Right atrium auricular region (tissue), 2 donors: ENCODE measurements around the gene FICD. TPM values are rescaled to one million over a fixed set of nuclear protein-coding genes. Genes with fewer than 3 reads are reported as not detected.

ENCODE experiments used
- DNase-seq: peaks from one replicate; pipeline ENCODE4 v3.0.0-alpha.2; 2019; ENCODE audit warnings: low spot score
- H3K27ac ChIP-seq, 2 donors: fragments of 200-600 bp; sonication (generic); 1 replicate in 1 of 2; 2 replicates in 1 of 2; pipeline ENCODE4 v1.5.1; 2016 to 2019
- H3K27me3 ChIP-seq, 2 donors: fragments of 200-600 bp; sonication (generic); one replicate each; pipeline versions ENCODE4 v1.5.1 to v1.6.0; 2017 to 2019
- H3K36me3 ChIP-seq: fragments of 200-600 bp; sonication (generic); one replicate; pipeline ENCODE4 v1.5.1; 2016
- H3K4me1 ChIP-seq, 2 donors: fragments of 200-600 bp; sonication (generic); one replicate each; pipeline versions ENCODE4 v1.5.1 to v1.6.0; 2017 to 2019
- H3K4me3 ChIP-seq, 2 donors: fragments of 200-600 bp; sonication (generic); 1 replicate in 1 of 2; 2 replicates in 1 of 2; pipeline ENCODE4 v1.5.1; 2017 to 2019; ENCODE audit warnings: mild to moderate bottlenecking in 1 of 2, moderate library complexity in 1 of 2
- H3K9me3 ChIP-seq, 2 donors: fragments of 200-600 bp; sonication (generic); one replicate each; pipeline ENCODE4 v1.5.1; 2019
- total RNA-seq, 2 donors: library from RNA; depleted of rRNA; stranded (reverse); fragments of >200 nt; gene quantifications; one replicate each; pipeline ENCODE4 v1.1.0, GENCODE V29; 2016
- TF ChIP-seq, protein P1 (sequence below), 2 donors: fragments of 200-600 bp; sonication (generic); IDR thresholded peaks; one replicate each; pipeline ENCODE4 v1.5.1; 2019; ENCODE audit warnings: antibody characterized with exemption in 2 of 2

FICD gene
- total RNA-seq, 2 donors from 2014 or later, result 2.6 to 7.5 TPM

DNA sequence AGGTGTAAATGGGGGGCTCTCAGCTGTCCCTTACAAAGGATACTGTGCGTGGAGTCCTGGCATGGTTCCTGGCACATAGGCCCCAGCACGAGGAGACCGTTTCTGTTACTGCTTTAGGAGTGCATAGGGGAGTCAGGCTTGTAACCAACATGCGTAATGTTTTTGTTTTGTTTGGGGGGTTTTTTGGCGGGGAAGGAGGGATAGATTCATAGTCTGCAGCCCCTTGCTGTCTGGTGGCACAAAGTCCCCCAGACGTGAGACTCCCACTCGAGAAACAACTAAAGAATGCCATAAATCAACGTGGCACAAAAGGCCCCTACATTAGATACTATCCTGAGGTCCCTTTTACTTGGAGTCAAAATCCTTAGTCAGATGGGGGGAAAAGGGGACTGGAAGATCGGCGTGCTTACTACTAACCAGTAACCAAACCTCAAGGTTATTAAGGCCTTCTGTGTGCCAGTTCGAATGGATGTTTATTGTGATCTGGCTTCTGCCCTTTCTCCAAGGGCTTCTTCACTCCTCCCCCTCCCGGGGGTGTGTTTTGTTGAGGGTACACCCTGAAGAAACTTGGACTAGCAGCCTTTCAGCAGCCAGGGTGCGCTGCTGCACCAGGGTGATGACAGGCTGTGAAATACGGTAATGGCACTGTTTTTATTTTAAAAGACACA, 48.2 kb downstream of the FICD start:
- peak overlapping the region; percentile 87 to 90 for H3K27ac ChIP-seq
- TF ChIP-seq, protein P1, sequence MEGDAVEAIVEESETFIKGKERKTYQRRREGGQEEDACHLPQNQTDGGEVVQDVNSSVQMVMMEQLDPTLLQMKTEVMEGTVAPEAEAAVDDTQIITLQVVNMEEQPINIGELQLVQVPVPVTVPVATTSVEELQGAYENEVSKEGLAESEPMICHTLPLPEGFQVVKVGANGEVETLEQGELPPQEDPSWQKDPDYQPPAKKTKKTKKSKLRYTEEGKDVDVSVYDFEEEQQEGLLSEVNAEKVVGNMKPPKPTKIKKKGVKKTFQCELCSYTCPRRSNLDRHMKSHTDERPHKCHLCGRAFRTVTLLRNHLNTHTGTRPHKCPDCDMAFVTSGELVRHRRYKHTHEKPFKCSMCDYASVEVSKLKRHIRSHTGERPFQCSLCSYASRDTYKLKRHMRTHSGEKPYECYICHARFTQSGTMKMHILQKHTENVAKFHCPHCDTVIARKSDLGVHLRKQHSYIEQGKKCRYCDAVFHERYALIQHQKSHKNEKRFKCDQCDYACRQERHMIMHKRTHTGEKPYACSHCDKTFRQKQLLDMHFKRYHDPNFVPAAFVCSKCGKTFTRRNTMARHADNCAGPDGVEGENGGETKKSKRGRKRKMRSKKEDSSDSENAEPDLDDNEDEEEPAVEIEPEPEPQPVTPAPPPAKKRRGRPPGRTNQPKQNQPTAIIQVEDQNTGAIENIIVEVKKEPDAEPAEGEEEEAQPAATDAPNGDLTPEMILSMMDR (IDR thresholded peaks at IDR 0.05), result peak; percentile 69 to 87
- no peaks in the 10 kb centered on the region for H3K27me3 ChIP-seq
- DNase-seq, result peak; percentile 90
- H3K9me3 ChIP-seq, result no peaks in the 10 kb centered on the region
- peaks cover 41% of the 10 kb centered on the region for H3K36me3 ChIP-seq
- peak overlapping the region; percentile 86 to 97 for H3K4me3 ChIP-seq
- peaks cover 0 to 55% of the 10 kb centered on the region in 2 donors for H3K4me1 ChIP-seq

DNA sequence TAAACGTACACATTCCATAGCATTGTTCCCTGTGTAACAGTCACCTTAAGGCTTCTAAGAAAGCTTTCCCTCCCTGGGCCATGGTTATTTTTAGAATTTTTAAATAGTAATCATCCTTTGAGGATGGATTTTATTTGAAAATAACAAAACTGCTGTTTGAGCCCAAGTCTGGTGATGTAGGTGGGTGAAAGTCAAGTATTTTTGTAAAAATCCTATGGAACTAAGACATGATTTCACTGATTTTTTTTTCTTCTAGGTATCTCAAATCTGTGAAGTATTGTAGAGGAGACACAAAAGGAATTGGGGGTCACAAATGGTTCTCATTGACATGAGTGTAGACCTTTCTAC, 48.7 kb downstream of the FICD start:
- H3K27ac ChIP-seq, result peak overlapping the region; percentile 87 to 90
- no peaks in the 10 kb centered on the region for H3K27me3 ChIP-seq
- TF ChIP-seq, protein P1 (IDR thresholded peaks at IDR 0.05), result no peak
- H3K4me3 ChIP-seq, result peak overlapping the region; percentile 86 to 97
- H3K9me3 ChIP-seq, result no peaks in the 10 kb centered on the region
- H3K4me1 ChIP-seq, result peaks cover 0 to 52% of the 10 kb centered on the region in 2 donors
- H3K36me3 ChIP-seq, result peaks cover 46% of the 10 kb centered on the region
- DNase-seq, result no peak

DNA sequence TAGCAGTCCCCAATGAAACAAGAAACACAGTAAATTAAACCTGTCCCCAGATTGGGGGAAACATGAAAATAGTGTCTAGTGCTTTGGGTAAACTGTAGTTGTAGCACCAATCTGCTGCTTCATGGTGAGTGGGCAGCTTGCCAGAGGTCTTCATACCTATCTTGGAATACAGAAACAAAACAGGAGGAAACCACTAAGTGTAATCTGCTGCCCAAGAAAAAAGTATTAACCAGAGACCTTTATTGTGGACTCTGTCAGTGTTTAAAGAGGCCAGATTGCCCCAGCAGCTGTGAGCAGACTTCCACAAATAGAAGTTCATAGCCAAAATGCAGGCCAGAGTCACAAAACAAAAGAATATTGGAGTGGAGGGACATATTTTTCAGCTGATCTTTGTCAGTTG, 49.6 kb downstream of the FICD start:
- Histone ChIP-seq H3K9me3 (no peaks in the 10 kb centered on the region), H3K27ac (peak overlapping the region; percentile 33 to 58), H3K4me3 (no peak overlapping the region), H3K27me3 (no peaks in the 10 kb centered on the region), H3K36me3 (peaks cover 56% of the 10 kb centered on the region), H3K4me1 (peaks cover 0 to 43% of the 10 kb centered on the region in 2 donors)
- no peak for DNase-seq
- TF ChIP-seq, protein P1 (IDR thresholded peaks at IDR 0.05), result no peak

DNA sequence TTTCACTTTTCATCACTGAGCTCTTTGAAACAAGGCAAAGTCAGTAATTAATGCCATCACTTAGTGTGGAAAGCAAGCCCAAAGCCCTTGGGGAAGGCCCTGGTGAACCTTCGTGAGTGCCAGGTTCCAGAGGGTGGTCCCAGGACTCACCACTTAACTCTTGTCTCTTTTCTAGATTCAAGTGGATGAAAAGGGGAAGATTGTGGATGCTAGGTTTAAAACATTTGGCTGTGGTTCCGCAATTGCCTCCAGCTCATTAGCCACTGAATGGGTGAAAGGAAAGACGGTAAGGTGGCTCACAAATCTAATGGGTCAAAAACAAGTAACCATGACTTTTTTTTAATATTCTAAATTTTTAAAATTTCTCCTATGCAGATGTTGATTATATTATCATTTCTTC, 50.1 kb downstream of the FICD start:
- Histone ChIP-seq H3K36me3 (peaks cover 58% of the 10 kb centered on the region), H3K27ac (peak overlapping the region; percentile 33 to 58), H3K4me1 (peaks cover 0 to 38% of the 10 kb centered on the region in 2 donors), H3K9me3 (no peaks in the 10 kb centered on the region), H3K27me3 (no peaks in the 10 kb centered on the region), H3K4me3 (no peak overlapping the region)
- no peak for DNase-seq
- TF ChIP-seq, protein P1 (IDR thresholded peaks at IDR 0.05), result no peak

DNA sequence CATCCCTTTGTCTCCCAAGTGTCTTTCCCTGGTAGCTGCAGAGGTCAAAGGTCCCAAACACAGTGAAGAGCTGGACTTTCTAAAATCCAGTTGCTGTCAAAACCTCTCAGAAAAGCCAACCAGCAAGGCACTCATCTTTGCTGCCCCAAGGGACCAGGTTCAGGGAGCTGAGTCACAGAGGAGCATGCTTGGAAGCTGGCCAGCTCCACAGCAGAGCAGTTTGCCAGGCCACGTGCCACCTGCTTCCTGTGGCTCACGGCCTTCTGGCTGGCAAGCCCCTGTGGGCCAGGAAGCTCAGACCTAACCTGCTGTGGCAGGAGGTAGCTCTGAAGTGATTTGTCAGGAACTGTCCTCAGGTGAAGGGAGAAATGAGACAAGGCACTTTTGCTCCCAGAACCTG, 50.9 kb downstream of the FICD start:
- TF ChIP-seq, protein P1 (IDR thresholded peaks at IDR 0.05), result no peak
- no peak overlapping the region for H3K4me3 ChIP-seq
- H3K9me3 ChIP-seq, result no peaks in the 10 kb centered on the region
- H3K27ac ChIP-seq, result peak overlapping the region; percentile 58 to 69
- DNase-seq, result peak; percentile 76
- H3K36me3 ChIP-seq, result peaks cover 58% of the 10 kb centered on the region
- H3K4me1 ChIP-seq, result peaks cover 0 to 34% of the 10 kb centered on the region in 2 donors
- H3K27me3 ChIP-seq, result no peaks in the 10 kb centered on the region

DNA sequence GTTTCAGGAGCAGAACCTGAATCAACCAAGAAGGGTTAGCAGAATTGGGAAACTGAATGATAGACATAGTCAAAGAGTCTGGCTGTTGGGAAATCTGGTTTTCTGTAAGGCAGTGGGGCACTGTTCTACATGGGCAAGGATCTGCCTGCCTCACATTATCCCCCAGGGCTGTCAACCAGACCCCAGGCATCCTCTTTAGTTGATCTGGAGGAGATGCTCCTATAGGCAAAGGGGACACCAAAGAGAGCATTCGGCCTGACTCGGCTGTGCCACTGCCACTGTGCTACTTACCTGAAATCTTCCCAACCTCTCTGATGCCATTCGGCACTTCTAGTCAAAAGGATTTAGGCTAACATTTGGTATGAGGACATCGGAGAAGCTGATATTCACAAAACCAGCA, 51.4 kb downstream of the FICD start:
- no peaks in the 10 kb centered on the region for H3K9me3 ChIP-seq
- H3K4me3 ChIP-seq, result no peak overlapping the region
- H3K4me1 ChIP-seq, result peaks cover 0 to 36% of the 10 kb centered on the region in 2 donors
- TF ChIP-seq, protein P1 (IDR thresholded peaks at IDR 0.05), result no peak
- no peak for DNase-seq
- H3K27ac ChIP-seq, result peak overlapping the region; percentile 58 to 69
- H3K27me3 ChIP-seq, result no peaks in the 10 kb centered on the region
- peaks cover 58% of the 10 kb centered on the region for H3K36me3 ChIP-seq
